H9 (cell line): ENCODE data around the gene ABL2. TPM values are rescaled to one million over a fixed set of nuclear protein-coding genes. Genes with fewer than 3 reads are reported as not detected.

Experiments used
- DNase-seq: peaks from one replicate; pipeline ENCODE4 v3.0.0-alpha.2; 2017
- H2AFZ ChIP-seq: one replicate; pipeline ENCODE4 v1.6.1; 2013; ENCODE audit warnings: mild to moderate bottlenecking, low read length, control low read depth, moderate library complexity
- H2AK5ac ChIP-seq: 2 replicates; pipeline ENCODE4 v1.6.1; 2013; ENCODE audit warnings: low read length, control low read depth, mixed read lengths; ENCODE audit not compliant: insufficient read length
- H2BK120ac ChIP-seq: one replicate; pipeline ENCODE4 v1.6.1; 2013; ENCODE audit warnings: low read depth, mild to moderate bottlenecking, low read length, control low read depth, inconsistent platforms; ENCODE audit not compliant: poor library complexity, severe bottlenecking
- H2BK12ac ChIP-seq: 2 replicates; pipeline ENCODE4 v1.6.1; 2013; ENCODE audit warnings: low read length, control low read depth, mixed read lengths, low read depth; ENCODE audit not compliant: insufficient read length
- H2BK15ac ChIP-seq: 2 replicates; pipeline ENCODE4 v1.6.1; 2013; ENCODE audit warnings: low read depth, low read length, control low read depth
- H2BK20ac ChIP-seq: one replicate; pipeline ENCODE4 v1.6.1; 2013; ENCODE audit warnings: low read depth, mild to moderate bottlenecking, low read length, control low read depth, inconsistent platforms; ENCODE audit not compliant: poor library complexity, severe bottlenecking
- H2BK5ac ChIP-seq: 2 replicates; pipeline ENCODE4 v1.6.1; 2013; ENCODE audit warnings: low read length, control low read depth, mixed read lengths; ENCODE audit not compliant: insufficient read length
- H3K14ac ChIP-seq: 2 replicates; pipeline ENCODE4 v1.6.1; 2013; ENCODE audit warnings: low read length, control low read depth; ENCODE audit not compliant: insufficient read depth
- H3K18ac ChIP-seq: 2 replicates; pipeline ENCODE4 v1.6.1; 2013; ENCODE audit warnings: low read depth, mild to moderate bottlenecking, mixed read lengths, low read length, control low read depth; ENCODE audit not compliant: insufficient read length
- H3K23ac ChIP-seq: 2 replicates; pipeline ENCODE4 v1.6.1; 2013; ENCODE audit warnings: low read length, control low read depth, mixed read lengths, low read depth; ENCODE audit not compliant: insufficient read length
- H3K23me2 ChIP-seq: 2 replicates; pipeline ENCODE4 v1.6.1; 2013; ENCODE audit warnings: low read depth, mild to moderate bottlenecking, mixed read lengths, low read length, control low read depth; ENCODE audit not compliant: insufficient read length, poor library complexity, severe bottlenecking
- H3K27ac ChIP-seq: 2 replicates; pipeline ENCODE4 v1.5.1; 2013; ENCODE audit warnings: low read length, control low read depth, mixed read lengths, low read depth; ENCODE audit not compliant: insufficient read length
- H3K27me3 ChIP-seq: 2 replicates; pipeline ENCODE4 v1.6.1; 2013; ENCODE audit warnings: low read length, control low read depth, inconsistent platforms; ENCODE audit not compliant: insufficient read depth
- H3K4ac ChIP-seq: 2 replicates; pipeline ENCODE4 v1.6.1; 2013; ENCODE audit warnings: low read depth, mild to moderate bottlenecking, control low read depth, inconsistent platforms, low read length, moderate library complexity
- H3K4me1 ChIP-seq: 2 replicates; pipeline ENCODE4 v1.6.1; 2013; ENCODE audit warnings: low read length, control low read depth, inconsistent platforms; ENCODE audit not compliant: insufficient read depth
- H3K4me2 ChIP-seq: 2 replicates; pipeline ENCODE4 v1.6.1; 2013; ENCODE audit warnings: low read length, control low read depth, mixed read lengths; ENCODE audit not compliant: insufficient read length, insufficient read depth
- H3K56ac ChIP-seq: 2 replicates; pipeline ENCODE4 v1.6.1; 2013; ENCODE audit warnings: low read depth, mild to moderate bottlenecking, mixed read lengths, low read length, control low read depth; ENCODE audit not compliant: insufficient read length
- H3K79me1 ChIP-seq: 2 replicates; pipeline ENCODE4 v1.6.1; 2013; ENCODE audit warnings: low read depth, mild to moderate bottlenecking, moderate library complexity, low read length, control low read depth, inconsistent platforms; ENCODE audit not compliant: insufficient read depth, poor library complexity, severe bottlenecking
- H3K79me2 ChIP-seq: 2 replicates; pipeline ENCODE4 v1.6.1; 2013; ENCODE audit warnings: low read length, control low read depth, inconsistent platforms; ENCODE audit not compliant: insufficient read depth
- H3K9ac ChIP-seq: 2 replicates; pipeline ENCODE4 v1.6.1; 2013; ENCODE audit warnings: low read length, control low read depth, mixed read lengths; ENCODE audit not compliant: insufficient read length; ENCODE audit errors: extremely low read depth
- H3K9me3 ChIP-seq: one replicate; pipeline ENCODE4 v1.6.1; 2013; ENCODE audit warnings: low read depth, low read length, inconsistent platforms; ENCODE audit not compliant: control insufficient read depth
- H3T11ph ChIP-seq: one replicate; pipeline ENCODE4 v1.6.1; 2013; ENCODE audit warnings: mild to moderate bottlenecking, low read length, control low read depth, inconsistent platforms
- H4K20me1 ChIP-seq: one replicate; pipeline ENCODE4 v1.6.1; 2013; ENCODE audit not compliant: control insufficient read depth, insufficient read length, insufficient read depth
- H4K5ac ChIP-seq: 2 replicates; pipeline ENCODE4 v1.6.1; 2013; ENCODE audit warnings: low read depth, mild to moderate bottlenecking, mixed read lengths, low read length, control low read depth; ENCODE audit not compliant: insufficient read length
- H4K8ac ChIP-seq: replicated peaks from 2 replicates; pipeline ENCODE4 v1.6.1; 2013; ENCODE audit warnings: low read length, control low read depth, mixed read lengths, low read depth; ENCODE audit not compliant: insufficient read length
- H4K91ac ChIP-seq: 2 replicates; pipeline ENCODE4 v1.6.1; 2013; ENCODE audit warnings: low read depth, mild to moderate bottlenecking, moderate library complexity, mixed read lengths, low read length, control low read depth; ENCODE audit not compliant: insufficient read length
- H3K27ac Mint-ChIP-seq, 3 experiments: 2 replicates in 2 of 3; 3 replicates in 1 of 3; pipeline ENCODE4 v1.8.0; 2020 to 2021; ENCODE audit warnings: mixed read lengths in 3 of 3, mild to moderate bottlenecking in 1 of 3, moderate library complexity in 1 of 3
- H3K27me3 Mint-ChIP-seq: 2 replicates; pipeline ENCODE4 v1.8.0; 2021; ENCODE audit warnings: low read depth, mild to moderate bottlenecking, moderate library complexity, mixed read lengths
- H3K36me3 Mint-ChIP-seq, 3 experiments: 2 replicates in 2 of 3; 3 replicates in 1 of 3; pipeline ENCODE4 v1.8.0; 2020 to 2021; ENCODE audit warnings: low read depth in 3 of 3, mixed read lengths in 3 of 3; ENCODE audit not compliant: insufficient read depth in 1 of 3
- H3K4me1 Mint-ChIP-seq, 2 experiments: 2 replicates each; pipeline ENCODE4 v1.8.0; 2020; ENCODE audit warnings: mixed read lengths in 2 of 2
- H3K4me3 Mint-ChIP-seq, 2 experiments: 2 replicates in 1 of 2; 3 replicates in 1 of 2; pipeline ENCODE4 v1.8.0; 2020 to 2021; ENCODE audit warnings: mild to moderate bottlenecking in 2 of 2, mixed read lengths in 2 of 2, moderate library complexity in 1 of 2
- H3K9me3 Mint-ChIP-seq, 2 experiments: 2 replicates in 1 of 2; 3 replicates in 1 of 2; pipeline ENCODE4 v1.8.0; 2020; ENCODE audit warnings: mild to moderate bottlenecking in 2 of 2, mixed read lengths in 2 of 2, moderate library complexity in 1 of 2
- CTCF ChIP-seq: fragments of 200-600 bp; sonication (generic); conservative IDR thresholded peaks from 3 replicates; pipeline ENCODE4 v1.8.0; 2021; ENCODE audit warnings: antibody characterized with exemption, mild to moderate bottlenecking
- WGBS: extraction: QIAGEN DNeasy Blood & Tissue Kit; methylation state at CpG from one replicate; pipeline ENCODE4 v1.1.7; 2013; ENCODE audit warnings: missing lambda C conversion rate, low lambda C conversion rate, mixed read lengths; ENCODE audit not compliant: insufficient read length; ENCODE audit errors: extremely low coverage; 5-methylcytosine and 5-hydroxymethylcytosine counted together
- total RNA-seq: library from RNA; stranded (reverse); gene quantifications from 2 replicates; pipeline ENCODE4 v1.2.1, GENCODE V29; 2021

ABL2 gene
- total RNA-seq, 1 experiment from 2014 or later = 21.2 TPM

- no peak overlapping the region for H3K4me2 ChIP-seq
- no peak overlapping the region for H3K56ac ChIP-seq
- no peak overlapping the region for H3K4ac ChIP-seq
- no peaks in the 10 kb centered on the region for H3K9me3 ChIP-seq
- H2AFZ ChIP-seq = no peak overlapping the region
- H3K9ac ChIP-seq = no peak overlapping the region
- no peak overlapping the region for H4K91ac ChIP-seq
- no peak overlapping the region for H3K4me3 Mint-ChIP-seq
- no peak for DNase-seq
- H3T11ph ChIP-seq = no peak overlapping the region
- H3K23me2 ChIP-seq = no peaks in the 10 kb centered on the region
- H3K9me3 Mint-ChIP-seq = no peaks in the 10 kb centered on the region
- no peak overlapping the region for H3K14ac ChIP-seq
- H2BK120ac ChIP-seq = no peak overlapping the region
- H4K5ac ChIP-seq = no peak overlapping the region
- TF ChIP-seq CTCF = no peak
- H3K4me1 ChIP-seq = no peaks in the 10 kb centered on the region; the same call in 1 of the 2 replicates
- no CpG with 5 or more reads among the region's 4 CpGs for WGBS
- no peak overlapping the region for H4K8ac ChIP-seq
- H2BK5ac ChIP-seq = no peak overlapping the region
- no peak overlapping the region for H2AK5ac ChIP-seq
- H2BK12ac ChIP-seq = no peak overlapping the region
- H3K36me3 Mint-ChIP-seq = no peaks in the 10 kb centered on the region
- peak overlapping the region in 2 of 3 experiments; percentile 38 to 78; a peak in 2 of 7 replicates for H3K27ac Mint-ChIP-seq
- no peaks in the 10 kb centered on the region for H3K27me3 ChIP-seq
- no peak overlapping the region for H3K23ac ChIP-seq
- no peak overlapping the region for H2BK15ac ChIP-seq
- no peak overlapping the region for H2BK20ac ChIP-seq
- no peak overlapping the region for H3K18ac ChIP-seq
- H4K20me1 ChIP-seq = no peaks in the 10 kb centered on the region
- H3K4me1 Mint-ChIP-seq = peaks cover 10 to 13% of the 10 kb centered on the region in 2 experiments; a peak in 3 of 4 replicates
- no peak overlapping the region for H3K27ac ChIP-seq
- H3K79me2 ChIP-seq = peaks cover 2% of the 10 kb centered on the region; the same call in 1 of the 2 replicates
- no peaks in the 10 kb centered on the region for H3K79me1 ChIP-seq
- no peaks in the 10 kb centered on the region for H3K27me3 Mint-ChIP-seq
Measured at GRCh38 chr1:179205284-179205683, 24.2 kb downstream of the ABL2 start.
